WERI-Rb-1 (cell line): ENCODE results near the gene LPAR1.

Experiments
- DNase-seq: peaks from one replicate; pipeline ENCODE4 v3.0.0-alpha.2; 2020
- H3K27ac ChIP-seq: fragments of 250-450 bp; sonication (Bioruptor Pico); 2 replicates; pipeline ENCODE4 v1.5.1; 2020; ENCODE audit warnings: mild to moderate bottlenecking, moderate library complexity
- H3K27me3 ChIP-seq: fragments of 250-450 bp; sonication (Bioruptor Pico); 2 replicates; pipeline ENCODE4 v1.5.1; 2021; ENCODE audit warnings: mild to moderate bottlenecking, low read depth, moderate library complexity; ENCODE audit not compliant: insufficient read depth, severe bottlenecking
- H3K36me3 ChIP-seq: fragments of 250-450 bp; sonication (Bioruptor Pico); 2 replicates; pipeline ENCODE4 v1.5.1; 2020; ENCODE audit warnings: mild to moderate bottlenecking, moderate library complexity
- H3K4me3 ChIP-seq: 2 replicates; pipeline ENCODE4 v1.5.1; 2011; ENCODE audit warnings: low read depth, mild to moderate bottlenecking, control low read depth, low read length
- H3K9me3 ChIP-seq: fragments of 250-450 bp; sonication (Bioruptor Pico); 2 replicates; pipeline ENCODE4 v1.5.1; 2021; ENCODE audit warnings: mild to moderate bottlenecking, moderate library complexity; ENCODE audit not compliant: severe bottlenecking
- TF ChIP-seq, protein P1 (sequence below): IDR thresholded peaks from 2 replicates; pipeline ENCODE4 v1.5.1; 2011; ENCODE audit warnings: low read depth, mild to moderate bottlenecking, control low read depth, inconsistent platforms, low read length

Gene LPAR1

DNA sequence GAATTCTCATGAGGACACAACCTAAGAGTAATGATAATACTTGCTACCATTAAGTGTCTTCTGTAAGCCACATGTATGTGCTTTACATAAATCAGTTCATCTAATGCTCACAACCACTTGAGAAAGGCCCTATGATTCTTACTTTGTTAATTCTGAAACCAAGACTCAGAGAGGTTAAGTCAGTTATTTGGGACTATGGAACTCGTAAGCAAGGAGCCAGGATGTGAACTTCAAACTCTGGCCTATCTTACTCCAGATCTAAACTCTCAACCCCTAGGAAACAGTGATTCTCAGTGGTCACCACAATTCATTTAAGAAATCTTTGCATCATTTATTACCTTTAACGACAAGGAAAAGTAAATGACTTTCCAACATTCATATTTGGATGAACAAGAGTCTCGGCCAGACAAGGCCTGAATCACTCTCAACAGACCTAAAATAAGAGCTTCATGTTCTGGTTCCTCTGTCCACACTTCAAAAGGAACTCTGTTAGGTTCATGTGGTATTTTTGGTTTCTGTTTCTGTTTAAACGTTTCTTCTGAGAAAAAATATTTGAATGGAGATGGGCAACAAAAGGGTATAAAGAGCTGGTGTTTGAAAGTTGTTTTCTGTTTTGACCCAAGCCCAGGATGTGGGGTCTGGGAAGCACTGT is 104.8 kb downstream of the LPAR1 start:
- H3K36me3 ChIP-seq = no peaks in the 10 kb centered on the region
- H3K27ac ChIP-seq = no peak overlapping the region
- H3K4me3 ChIP-seq = no peak overlapping the region
- TF ChIP-seq, protein P1, sequence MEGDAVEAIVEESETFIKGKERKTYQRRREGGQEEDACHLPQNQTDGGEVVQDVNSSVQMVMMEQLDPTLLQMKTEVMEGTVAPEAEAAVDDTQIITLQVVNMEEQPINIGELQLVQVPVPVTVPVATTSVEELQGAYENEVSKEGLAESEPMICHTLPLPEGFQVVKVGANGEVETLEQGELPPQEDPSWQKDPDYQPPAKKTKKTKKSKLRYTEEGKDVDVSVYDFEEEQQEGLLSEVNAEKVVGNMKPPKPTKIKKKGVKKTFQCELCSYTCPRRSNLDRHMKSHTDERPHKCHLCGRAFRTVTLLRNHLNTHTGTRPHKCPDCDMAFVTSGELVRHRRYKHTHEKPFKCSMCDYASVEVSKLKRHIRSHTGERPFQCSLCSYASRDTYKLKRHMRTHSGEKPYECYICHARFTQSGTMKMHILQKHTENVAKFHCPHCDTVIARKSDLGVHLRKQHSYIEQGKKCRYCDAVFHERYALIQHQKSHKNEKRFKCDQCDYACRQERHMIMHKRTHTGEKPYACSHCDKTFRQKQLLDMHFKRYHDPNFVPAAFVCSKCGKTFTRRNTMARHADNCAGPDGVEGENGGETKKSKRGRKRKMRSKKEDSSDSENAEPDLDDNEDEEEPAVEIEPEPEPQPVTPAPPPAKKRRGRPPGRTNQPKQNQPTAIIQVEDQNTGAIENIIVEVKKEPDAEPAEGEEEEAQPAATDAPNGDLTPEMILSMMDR = no peak
- no peak for DNase-seq
- H3K27me3 ChIP-seq = peaks cover 82% of the 10 kb centered on the region
- peaks cover 3% of the 10 kb centered on the region for H3K9me3 ChIP-seq

DNA sequence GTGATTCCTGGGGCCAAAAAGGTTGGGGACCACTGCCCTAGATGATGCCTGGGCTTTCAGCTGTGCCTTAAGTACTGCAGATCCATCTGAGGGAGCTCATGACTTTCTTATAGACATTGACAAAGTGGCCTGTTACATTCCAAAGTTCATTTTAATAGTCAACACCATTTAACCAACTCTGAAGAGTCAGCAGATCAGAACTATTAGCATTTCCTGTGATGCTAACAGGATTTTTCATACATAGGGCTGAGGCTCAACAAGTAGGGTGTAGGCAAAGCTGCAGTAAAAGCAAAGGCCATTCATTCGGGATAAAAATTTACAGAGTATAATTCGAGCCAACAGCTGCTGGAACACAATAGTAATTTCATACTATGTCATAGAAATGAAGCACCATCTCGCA is 105.4 kb downstream of the LPAR1 start:
- TF ChIP-seq, protein P1 = no peak
- Histone ChIP-seq H3K4me3 (no peak overlapping the region), H3K27ac (no peak overlapping the region), H3K36me3 (no peaks in the 10 kb centered on the region), H3K27me3 (peaks cover 82% of the 10 kb centered on the region), H3K9me3 (peaks cover 3% of the 10 kb centered on the region)
- DNase-seq = no peak

DNA sequence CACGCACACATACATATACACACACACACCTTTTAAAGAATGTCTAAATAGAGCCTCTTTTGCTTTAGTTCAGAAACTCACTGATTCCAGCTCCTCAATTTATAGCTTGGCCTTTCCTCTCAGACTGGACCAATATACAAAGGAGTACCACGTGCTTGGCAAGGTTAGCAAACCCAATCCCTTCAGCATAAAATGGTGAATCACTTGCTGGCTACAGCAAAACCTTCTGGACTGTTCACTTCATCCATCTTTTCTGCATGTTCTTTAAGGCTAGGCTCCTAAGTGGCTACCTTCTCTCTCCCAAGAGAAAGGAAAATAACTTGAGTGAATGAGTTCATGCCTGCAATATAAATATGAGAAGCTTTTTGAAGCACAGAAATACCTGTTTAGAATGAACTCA is 109.7 kb downstream of the LPAR1 start:
- no peak for DNase-seq

DNA sequence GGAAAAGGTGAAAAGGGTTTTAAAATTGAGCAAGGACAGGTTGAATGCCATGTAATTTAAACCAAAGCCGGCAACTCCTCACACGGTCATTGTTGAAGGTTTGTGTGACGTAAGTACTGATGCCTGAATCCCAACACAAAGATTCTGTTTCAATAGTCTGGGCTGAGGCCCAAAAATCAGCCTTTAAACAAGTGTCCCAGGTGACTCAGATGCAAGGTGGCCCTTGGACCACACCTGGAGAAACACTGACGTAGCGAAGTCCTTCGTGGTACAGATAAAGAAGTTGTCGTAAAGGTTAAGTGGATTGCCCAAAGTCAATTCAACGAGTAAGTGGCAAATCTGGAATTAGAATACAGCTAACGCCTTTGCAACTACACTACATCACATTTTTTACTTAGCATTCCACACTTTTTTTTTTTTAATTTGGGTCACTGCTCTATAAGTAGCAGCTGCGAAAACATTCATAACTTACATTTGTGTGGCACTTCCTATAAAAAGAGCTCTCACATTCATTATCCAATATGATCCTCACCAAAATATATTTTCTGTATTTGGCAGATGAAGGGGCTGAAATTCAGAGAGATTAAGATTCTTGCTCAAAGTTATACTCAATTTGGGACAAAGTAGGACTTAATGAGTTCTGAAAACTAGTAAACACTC is 111.3 kb downstream of the LPAR1 start:
- Histone ChIP-seq H3K27me3 (peaks cover 64% of the 10 kb centered on the region), H3K27ac (no peak overlapping the region), H3K36me3 (no peaks in the 10 kb centered on the region), H3K4me3 (no peak overlapping the region), H3K9me3 (peaks cover 2% of the 10 kb centered on the region)
- TF ChIP-seq, protein P1 = no peak
- DNase-seq = no peak

More for the DNA sequence above, 109.7 kb downstream of the LPAR1 start:
- no peaks in the 10 kb centered on the region for H3K36me3 ChIP-seq
- no peak overlapping the region for H3K4me3 ChIP-seq
- no peak overlapping the region for H3K27ac ChIP-seq
- peaks cover 74% of the 10 kb centered on the region for H3K27me3 ChIP-seq
- TF ChIP-seq, protein P1 = no peak
- H3K9me3 ChIP-seq = peaks cover 3% of the 10 kb centered on the region

DNA sequence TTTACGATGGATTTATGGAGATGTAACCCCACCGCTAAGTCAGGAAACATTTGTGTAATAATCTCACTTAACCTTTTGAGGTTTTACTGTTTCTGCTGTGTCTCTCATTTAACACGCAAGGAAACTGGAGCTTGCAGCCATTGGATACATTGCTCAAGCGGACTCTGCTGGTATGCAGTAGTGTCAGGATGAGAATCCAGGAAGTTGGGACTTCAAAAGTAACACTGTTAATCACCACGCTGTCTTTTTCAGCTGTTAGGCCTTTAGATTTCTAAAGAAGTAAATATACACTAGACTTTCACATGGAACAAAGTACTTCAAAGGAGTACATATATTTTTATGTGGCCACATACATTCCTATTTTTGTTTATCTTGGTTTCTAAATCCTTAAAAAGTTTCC is 114.7 kb downstream of the LPAR1 start:
- H3K4me3 ChIP-seq = no peak overlapping the region
- TF ChIP-seq, protein P1 = no peak
- H3K27me3 ChIP-seq = peaks cover 66% of the 10 kb centered on the region
- no peaks in the 10 kb centered on the region for H3K9me3 ChIP-seq
- DNase-seq = no peak
- no peak overlapping the region for H3K27ac ChIP-seq
- no peaks in the 10 kb centered on the region for H3K36me3 ChIP-seq
